Measurements from ENCODE around the gene TARDBP.
"Not testable (repeated sequence)": the region's sequence is repeated elsewhere in the genome, so short reads cannot be mapped to it uniquely, and the experiment has no call there.

Gene TARDBP

GRCh38 chr1:11061652-11062365 lies 49.4 kb downstream of the TARDBP start:
- no peak for DNase-seq

- no peak for DNase-seq
Observed at GRCh38 chr1:11062965-11063401, 50.5 kb downstream of the TARDBP start.

GRCh38 chr1:11063937-11064537 lies 51.6 kb downstream of the TARDBP start:
- not testable (repeated sequence) for DNase-seq

GRCh38 chr1:11064942-11065341 lies 52.5 kb downstream of the TARDBP start:
- DNase-seq: no peak

GRCh38 chr1:11065796-11066195 lies 53.3 kb downstream of the TARDBP start:
- DNase-seq: no peak

- DNase-seq: no peak
Observed at GRCh38 chr1:11067716-11068599, 55.5 kb downstream of the TARDBP start.

GRCh38 chr1:11068600-11069473 lies 56.4 kb downstream of the TARDBP start:
- no peak for DNase-seq

GRCh38 chr1:11070876-11071275 lies 58.4 kb downstream of the TARDBP start:
- DNase-seq: no peak

GRCh38 chr1:11071463-11072215 lies 59.2 kb downstream of the TARDBP start:
- no peak for DNase-seq

- no peak for DNase-seq
Observed at GRCh38 chr1:11072216-11072917, 59.9 kb downstream of the TARDBP start.

GRCh38 chr1:11073398-11073797 lies 60.9 kb downstream of the TARDBP start:
- not testable (repeated sequence) for DNase-seq

Measured in CD4-positive, alpha-beta T cell treated with Interferon gamma for 1 hour (primary cell).